ENCODE results near the gene CCDC187. TPM values are rescaled to one million over a fixed set of nuclear protein-coding genes. Genes with fewer than 3 reads are reported as not detected.

Gene CCDC187
- total RNA-seq, 1 donor from 2014 or later: not detected

GRCh38 chr9:136273921-136274785 is 29.7 kb downstream of the CCDC187 start:
- no peaks in the 10 kb centered on the region for H3K27me3 ChIP-seq
- DNase-seq (ENCODE audit: extremely low spot score in 2 of 2): no peak
- H3K4me1 ChIP-seq: no peaks in the 10 kb centered on the region
- H3K36me3 ChIP-seq: no peaks in the 10 kb centered on the region
- no peak overlapping the region for H3K4me3 ChIP-seq
- intact Hi-C loops (cut with DNase I): no loop called here
- TF ChIP-seq, protein P1, sequence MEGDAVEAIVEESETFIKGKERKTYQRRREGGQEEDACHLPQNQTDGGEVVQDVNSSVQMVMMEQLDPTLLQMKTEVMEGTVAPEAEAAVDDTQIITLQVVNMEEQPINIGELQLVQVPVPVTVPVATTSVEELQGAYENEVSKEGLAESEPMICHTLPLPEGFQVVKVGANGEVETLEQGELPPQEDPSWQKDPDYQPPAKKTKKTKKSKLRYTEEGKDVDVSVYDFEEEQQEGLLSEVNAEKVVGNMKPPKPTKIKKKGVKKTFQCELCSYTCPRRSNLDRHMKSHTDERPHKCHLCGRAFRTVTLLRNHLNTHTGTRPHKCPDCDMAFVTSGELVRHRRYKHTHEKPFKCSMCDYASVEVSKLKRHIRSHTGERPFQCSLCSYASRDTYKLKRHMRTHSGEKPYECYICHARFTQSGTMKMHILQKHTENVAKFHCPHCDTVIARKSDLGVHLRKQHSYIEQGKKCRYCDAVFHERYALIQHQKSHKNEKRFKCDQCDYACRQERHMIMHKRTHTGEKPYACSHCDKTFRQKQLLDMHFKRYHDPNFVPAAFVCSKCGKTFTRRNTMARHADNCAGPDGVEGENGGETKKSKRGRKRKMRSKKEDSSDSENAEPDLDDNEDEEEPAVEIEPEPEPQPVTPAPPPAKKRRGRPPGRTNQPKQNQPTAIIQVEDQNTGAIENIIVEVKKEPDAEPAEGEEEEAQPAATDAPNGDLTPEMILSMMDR (IDR thresholded peaks at IDR 0.05): no peak
- no peak overlapping the region for H3K27ac ChIP-seq
- no peaks in the 10 kb centered on the region for H3K9me3 ChIP-seq

- H3K4me1 ChIP-seq: no peaks in the 10 kb centered on the region
- no peak for TF ChIP-seq POLR2AphosphoS5 (IDR thresholded peaks at IDR 0.05; ENCODE audit: insufficient read depth in 1 of 2, low read depth in 1 of 2)
- TF ChIP-seq, protein P1 (IDR thresholded peaks at IDR 0.05): no peak
- TF ChIP-seq POLR2A (IDR thresholded peaks at IDR 0.05): no peak
- no peak for DNase-seq (ENCODE audit: extremely low spot score in 2 of 2)
- H3K36me3 ChIP-seq: no peaks in the 10 kb centered on the region
- intact Hi-C loops (cut with DNase I): no loop called here
- H3K9me3 ChIP-seq: no peaks in the 10 kb centered on the region
- no peaks in the 10 kb centered on the region for H3K27me3 ChIP-seq
- H3K4me3 ChIP-seq: no peak overlapping the region
- H3K27ac ChIP-seq: no peak overlapping the region
These were observed 30.5 kb downstream of the CCDC187 start for GRCh38 chr9:136273244-136273865.

DNA sequence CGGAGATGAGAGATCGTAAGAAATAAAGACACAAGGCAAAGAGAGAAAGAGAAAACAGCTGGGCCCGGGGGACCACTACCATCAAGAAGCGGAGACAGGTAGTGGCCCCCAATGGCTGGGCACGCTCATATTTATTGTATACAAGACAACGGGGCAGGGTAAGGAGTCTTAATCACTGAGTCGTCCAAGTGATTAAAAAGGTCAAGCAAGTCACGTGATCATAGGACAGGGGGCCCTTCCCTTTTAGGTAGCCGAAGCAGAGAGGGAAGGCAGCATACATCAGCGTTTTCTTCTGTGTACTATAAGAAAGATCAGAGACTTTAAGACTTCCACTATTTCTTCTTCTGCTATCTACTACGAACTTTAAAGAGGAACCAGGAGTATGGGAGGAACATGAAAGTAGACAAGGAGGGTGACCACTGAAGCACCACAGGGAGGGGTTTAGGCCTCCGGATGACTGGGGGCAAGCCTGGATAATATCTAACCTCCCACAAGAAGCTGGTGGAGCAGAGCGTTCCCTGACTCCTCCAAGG is 33.7 kb downstream of the CCDC187 start:
- Histone ChIP-seq H3K4me3 (no peak overlapping the region), H3K27me3 (no peaks in the 10 kb centered on the region), H3K27ac (no peak overlapping the region), H3K9me3 (no peaks in the 10 kb centered on the region), H3K36me3 (no peaks in the 10 kb centered on the region), H3K4me1 (peaks cover 7% of the 10 kb centered on the region)
- intact Hi-C loops (cut with DNase I): no loop called here
- TF ChIP-seq, protein P1 (IDR thresholded peaks at IDR 0.05): no peak
- no peak for TF ChIP-seq POLR2A (IDR thresholded peaks at IDR 0.05)
- TF ChIP-seq POLR2AphosphoS5 (IDR thresholded peaks at IDR 0.05; ENCODE audit: insufficient read depth in 1 of 2, low read depth in 1 of 2): no peak
- DNase-seq (ENCODE audit: extremely low spot score in 2 of 2): no peak

GRCh38 chr9:136268735-136269134 is 35.2 kb downstream of the CCDC187 start:
- intact Hi-C loops (cut with DNase I): no loop called here
- TF ChIP-seq, protein P1 (IDR thresholded peaks at IDR 0.05): no peak
- TF ChIP-seq POLR2A (IDR thresholded peaks at IDR 0.05) (no peak), POLR2AphosphoS5 (IDR thresholded peaks at IDR 0.05; ENCODE audit: insufficient read depth in 1 of 2, low read depth in 1 of 2) (no peak)
- no peak overlapping the region for H3K27ac ChIP-seq
- no peaks in the 10 kb centered on the region for H3K36me3 ChIP-seq
- no peaks in the 10 kb centered on the region for H3K27me3 ChIP-seq
- no peak overlapping the region for H3K4me3 ChIP-seq
- no peak for DNase-seq (ENCODE audit: extremely low spot score in 2 of 2)
- H3K4me1 ChIP-seq: peaks cover 7% of the 10 kb centered on the region
- H3K9me3 ChIP-seq: no peaks in the 10 kb centered on the region

DNA sequence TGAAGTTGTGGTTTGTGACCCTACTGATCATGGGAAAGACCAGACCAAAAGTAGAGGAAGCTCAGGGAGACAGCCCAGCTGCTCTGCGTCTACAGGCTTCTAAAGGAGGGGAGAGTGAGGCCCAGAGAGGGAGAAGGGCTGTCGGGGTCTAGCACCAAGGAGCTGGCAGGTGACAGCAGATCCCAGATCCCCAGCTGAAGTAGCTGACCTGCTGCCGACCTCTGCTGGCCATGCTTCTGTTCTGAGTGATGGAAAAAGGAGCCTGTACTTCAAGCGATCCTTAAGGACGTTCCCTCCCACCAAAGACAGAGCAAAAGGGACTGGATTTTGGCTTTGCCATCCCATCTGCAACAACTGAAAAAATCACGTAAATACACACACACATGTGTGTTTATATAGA is 35.6 kb downstream of the CCDC187 start:
- Histone ChIP-seq H3K27me3 (no peaks in the 10 kb centered on the region), H3K9me3 (no peaks in the 10 kb centered on the region), H3K36me3 (no peaks in the 10 kb centered on the region), H3K27ac (no peak overlapping the region), H3K4me3 (no peak overlapping the region), H3K4me1 (peaks cover 7% of the 10 kb centered on the region)
- intact Hi-C loops (cut with DNase I): no loop called here
- TF ChIP-seq, protein P1 (IDR thresholded peaks at IDR 0.05): no peak
- no peak for TF ChIP-seq POLR2A (IDR thresholded peaks at IDR 0.05)
- no peak for TF ChIP-seq POLR2AphosphoS5 (IDR thresholded peaks at IDR 0.05; ENCODE audit: insufficient read depth in 1 of 2, low read depth in 1 of 2)
- DNase-seq (ENCODE audit: extremely low spot score in 2 of 2): no peak
